ENCODE results near the gene ACTR6. TPM values are rescaled to one million over a fixed set of nuclear protein-coding genes. Genes with fewer than 3 reads are reported as not detected.
"Not testable (repeated sequence)": the region's sequence is repeated elsewhere in the genome, so short reads cannot be mapped to it uniquely, and the experiment has no call there.

ACTR6 gene
- total and polyA plus RNA-seq, 10 of the 15 experiments (the other 5 are each of a cell fraction or from before 2014, with no cell fraction given) = 17.4 to 62.4 (median 40.5) TPM

GRCh38 chr12:100174495-100174894 lies 26.1 kb upstream of the ACTR6 start:
- ATAC-seq (no peak), DNase-seq (ENCODE audit: low read depth, low spot score) (no peak), FAIRE-seq (no peak)
- in situ Hi-C loops (cut with MboI) = no loop called here
- intact Hi-C loops (cut with micrococcal nuclease; ENCODE audit: unreplicated experiment) = no loop called here
- Histone ChIP-seq H4K20me1 (ENCODE audit: control insufficient read depth, insufficient read depth) (no peaks in the 10 kb centered on the region), H3K27me3 (replicated peaks in 1 of 2; ENCODE audit: control insufficient read depth in 2 of 2, insufficient read depth in 2 of 2, low read length in 1 of 2) (no peaks in the 10 kb centered on the region), H3K4me3 (no peak overlapping the region), H3K4me2 (ENCODE audit: control insufficient read depth, insufficient read depth) (no peak overlapping the region), H3K9ac (ENCODE audit: control insufficient read depth, insufficient read depth, low read length) (no peak overlapping the region), H3K4me1 (ENCODE audit: control insufficient read depth, insufficient read depth, low read length) (no peaks in the 10 kb centered on the region), H3K9me3 (replicated peaks; ENCODE audit: control insufficient read depth, insufficient read depth, low read length) (no peaks in the 10 kb centered on the region), H3K79me2 (ENCODE audit: control insufficient read depth, insufficient read depth, low read length) (no peaks in the 10 kb centered on the region), H3K27ac (ENCODE audit: control insufficient read depth, insufficient read depth) (no peak overlapping the region), H3K36me3 (ENCODE audit: control insufficient read depth in 2 of 2, insufficient read depth in 2 of 2, low read length in 1 of 2) (peaks cover 0 to 2% of the 10 kb centered on the region in 2 experiments; a peak in 2 of 4 replicates), H2AFZ (ENCODE audit: control insufficient read depth, low read depth, low read length) (no peak overlapping the region)
- TF ChIP-seq YBX1 (IDR thresholded peaks at IDR 0.05) (no peak), CHD1 (IDR thresholded peaks at IDR 0.05; ENCODE audit: low read depth, low read length) (no peak), POU2F2 (IDR thresholded peaks at IDR 0.05; ENCODE audit: borderline replicate concordance, low read depth, low read length) (no peak), SUZ12 (IDR thresholded peaks at IDR 0.05; ENCODE audit: unreplicated experiment) (no peak), CREB1 (IDR thresholded peaks at IDR 0.05; ENCODE audit: low read depth) (no peak), CBX3 (IDR thresholded peaks at IDR 0.05; ENCODE audit: borderline replicate concordance, low read depth) (no peak), CHD4 (IDR thresholded peaks at IDR 0.05) (no peak), TCF12 (IDR thresholded peaks at IDR 0.05; ENCODE audit: low read depth, low read length) (no peak), PBX3 (IDR thresholded peaks at IDR 0.05; ENCODE audit: insufficient replicate concordance, low read depth, low read length) (no peak), KDM1A (IDR thresholded peaks at IDR 0.05; ENCODE audit: borderline replicate concordance) (no peak), CHD2 (IDR thresholded peaks at IDR 0.05; ENCODE audit: borderline replicate concordance, low read depth, low read length) (no peak), HDGF (IDR thresholded peaks at IDR 0.05) (no peak)
- RAD21 ChIA-PET (ENCODE audit: unreplicated experiment) = no interaction called here
- POLR2A ChIA-PET = no interaction called here
- SMC1A ChIA-PET (ENCODE audit: uncharacterized antibody, unreplicated experiment) = interaction anchor here (1.0 to 1.5 kb wide), 2 partner anchors 11 to 36 kb away, joined by 3 read pairs; no protein-coding TSS in a partner anchor
- BruUV-seq (replicated peaks) = no TSS peak
- CTCF ChIA-PET = interaction anchor here (0.6 to 0.9 kb wide), 3 partner anchors 20 to 409 kb away, joined by 3 to 5 read pairs (median 4); no protein-coding TSS in a partner anchor

- H3K27ac ChIP-seq (ENCODE audit: control insufficient read depth, insufficient read depth); H3K9me3 ChIP-seq (replicated peaks; ENCODE audit: control insufficient read depth, insufficient read depth, low read length); H3K79me2 ChIP-seq (ENCODE audit: control insufficient read depth, insufficient read depth, low read length); H2AFZ ChIP-seq (ENCODE audit: control insufficient read depth, low read depth, low read length); RAD21 ChIA-PET (ENCODE audit: unreplicated experiment); BruUV-seq (replicated peaks); POLR2A ChIA-PET; H3K4me3 ChIP-seq; H3K36me3 ChIP-seq (ENCODE audit: control insufficient read depth in 2 of 2, insufficient read depth in 2 of 2, low read length in 1 of 2); SMC1A ChIA-PET (ENCODE audit: uncharacterized antibody, unreplicated experiment); DNase-seq (ENCODE audit: low read depth, low spot score); H3K9ac ChIP-seq (ENCODE audit: control insufficient read depth, insufficient read depth, low read length); H3K27me3 ChIP-seq (replicated peaks in 1 of 2; ENCODE audit: control insufficient read depth in 2 of 2, insufficient read depth in 2 of 2, low read length in 1 of 2); intact Hi-C loops (cut with micrococcal nuclease; ENCODE audit: unreplicated experiment); FAIRE-seq; ATAC-seq; H3K4me1 ChIP-seq (ENCODE audit: control insufficient read depth, insufficient read depth, low read length); H4K20me1 ChIP-seq (ENCODE audit: control insufficient read depth, insufficient read depth); in situ Hi-C loops (cut with MboI); H3K4me2 ChIP-seq (ENCODE audit: control insufficient read depth, insufficient read depth): not testable (repeated sequence)
- CTCF ChIA-PET = interaction anchor here (1.2 kb wide), 1 partner anchor 9 kb away, joined by 5 read pairs; no protein-coding TSS in a partner anchor
- 94% methylated on average over 8 of the region's 8 CpGs for WGBS (ENCODE audit: insufficient coverage, insufficient replicate concordance, low lambda C conversion rate, missing lambda C conversion rate)
Observed at GRCh38 chr12:100176493-100176892, 24.1 kb upstream of the ACTR6 start.

Measured in GM12878 (cell line).